Adrenal gland (tissue), 12 donors: ENCODE measurements around the gene OCEL1. TPM values are rescaled to one million over a fixed set of nuclear protein-coding genes. Genes with fewer than 3 reads are reported as not detected.
A peak's percentile ranks its signal among the peaks of the same experiment; 100 is the strongest.

ENCODE experiments used
- DNase-seq, 7 donors: peaks; one replicate each; pipeline ENCODE4 v3.0.0-alpha.2; 2019 to 2020
- H3K27ac ChIP-seq, 5 donors: fragments of 200-600 bp; sonication (generic) in 4 of 5; 1 replicate in 3 of 5; 2 replicates in 2 of 5; pipeline versions ENCODE4 v1.5.1 to v1.8.0; 2016 to 2020; ENCODE audit warnings: mild to moderate bottlenecking in 1 of 5
- H3K27me3 ChIP-seq: fragments of 200-600 bp; 2 replicates; pipeline ENCODE4 v1.8.0; 2021
- H3K36me3 ChIP-seq, 2 donors: fragments of 200-600 bp; replicated peaks in 1 of 2; 1 replicate in 1 of 2; 2 replicates in 1 of 2; pipeline versions ENCODE4 v1.5.1 to v1.8.0; 2018 to 2022
- H3K4me1 ChIP-seq, 2 donors: fragments of 200-600 bp; replicated peaks in 1 of 2; 1 replicate in 1 of 2; 2 replicates in 1 of 2; pipeline versions ENCODE4 v1.5.1 to v1.8.0; 2018 to 2021
- H3K4me3 ChIP-seq, 4 donors: fragments of 200-600 bp; sonication (generic) in 3 of 4; one replicate each; pipeline ENCODE4 v1.5.1; 2016 to 2018
- H3K9me3 ChIP-seq, 3 donors: fragments of 200-600 bp; sonication (generic) in 1 of 3; replicated peaks in 1 of 3; 1 replicate in 2 of 3; 2 replicates in 1 of 3; pipeline versions ENCODE4 v1.5.1 to v1.8.0; 2016 to 2021
- CTCF ChIP-seq, 6 experiments: fragments of 450-650 bp in 4 of 6; fragments of 200-600 bp in 2 of 6; sonication (generic) in 1 of 6; IDR thresholded peaks; 1 replicate in 5 of 6; 2 replicates in 1 of 6; pipeline versions ENCODE4 v1.5.1 to v1.8.0; 2016 to 2021; ENCODE audit warnings: antibody characterized with exemption in 6 of 6, mild to moderate bottlenecking in 2 of 6, moderate library complexity in 1 of 6
- POLR2A ChIP-seq, 2 donors: fragments of 450-650 bp; IDR thresholded peaks; one replicate each; pipeline ENCODE4 v1.6.1; 2017; ENCODE audit warnings: antibody characterized with exemption in 2 of 2, mild to moderate bottlenecking in 2 of 2, moderate library complexity in 1 of 2
- WGBS, 4 donors: extraction: QIAGEN DNeasy Blood & Tissue Kit in 2 of 4; methylation state at CpG; one replicate each; pipeline versions ENCODE4 v1.1.5 to v1.1.7; 2013 to 2017; 5-methylcytosine and 5-hydroxymethylcytosine counted together
- intact Hi-C, 2 donors: fragments of 100-400 bp; cut with DNase I; formaldehyde crosslinking; loops; one replicate each; pipeline versions ENCODE4 v1.14.1 to v1.15.0; 2022 to 2023
- polyA plus RNA-seq, 3 donors: library from polyadenylated mRNA; stranded (reverse); fragments of 200-250 nt in 2 of 3; fragments of 350-450 nt in 1 of 3; fragmentation: Illumina TruSeq in 1 of 3; extraction: RNeasy Lipid Tissue Mini Kit (QIAGEN cat#74804) in 1 of 3; gene quantifications; one replicate each; pipeline ENCODE4 v1.2.3, GENCODE V29; 2013 to 2014
- total RNA-seq, 9 donors: library from RNA; depleted of rRNA in 4 of 9; stranded (reverse); fragments of >200 nt in 4 of 9; fragments of 120-200 nt in 1 of 9; fragmentation: NEBNext Ultra II Directional in 1 of 9; extraction: Animal tissue kit (Norgen Biotek cat#: 25700) in 1 of 9; gene quantifications; one replicate each; pipeline versions ENCODE4 v1.1.0 to v1.2.4, GENCODE V29; 2013 to 2023
- donor health status: healthy with polysubstance abuse.
- donor health status: Bipolar disorder and iron deficiency.
- donor health status: DM: yes; HTN: yes; CAD: no.
- donor health status: DM: no; HTN: no; CAD: no.
- donor health status: DM: no; HTN: no; CAD: no.
- donor health status: DM: yes; HTN: yes; CAD: no.

Gene OCEL1
- total and polyA plus RNA-seq, 12 donors: 6.1 to 49.1 (median 30.3) TPM

- no peak for TF ChIP-seq CTCF (IDR thresholded peaks at IDR 0.05)
- no peak for TF ChIP-seq POLR2A (IDR thresholded peaks at IDR 0.05)
- H3K36me3 ChIP-seq: peaks cover 0 to 48% of the 10 kb centered on the region in 2 donors
- WGBS, 4 donors: 90 to 94% (median 93%) methylated on average over 15 to 58 of the region's 58 CpGs
- peaks cover 5 to 14% of the 10 kb centered on the region in 2 donors for H3K4me1 ChIP-seq
- no peaks in the 10 kb centered on the region for H3K9me3 ChIP-seq
- H3K4me3 ChIP-seq: no peak overlapping the region
- no peak for DNase-seq
- no peaks in the 10 kb centered on the region for H3K27me3 ChIP-seq
- no peak overlapping the region for H3K27ac ChIP-seq
- intact Hi-C loops: no loop called here
Measured at GRCh38 chr19:17211547-17212446, 14.2 kb upstream of the OCEL1 start.

GRCh38 chr19:17213334-17213733 lies 12.7 kb upstream of the OCEL1 start:
- Histone ChIP-seq H3K27ac (no peak overlapping the region), H3K9me3 (no peaks in the 10 kb centered on the region), H3K27me3 (no peaks in the 10 kb centered on the region), H3K36me3 (peaks cover 0 to 59% of the 10 kb centered on the region in 2 donors), H3K4me3 (no peak overlapping the region), H3K4me1 (peaks cover 5 to 14% of the 10 kb centered on the region in 2 donors)
- intact Hi-C loops: no loop called here
- 81 to 95% (median 90%) methylated on average over 3 to 5 of the region's 5 CpGs for whole genome bisulfite sequencing, 4 donors
- no peak for TF ChIP-seq CTCF (IDR thresholded peaks at IDR 0.05)
- TF ChIP-seq POLR2A (IDR thresholded peaks at IDR 0.05): no peak
- no peak for DNase-seq

- H3K36me3 ChIP-seq: peaks cover 0 to 51% of the 10 kb centered on the region in 2 donors
- TF ChIP-seq POLR2A (IDR thresholded peaks at IDR 0.05) (no peak), CTCF (IDR thresholded peaks at IDR 0.05) (no peak)
Measured at GRCh38 chr19:17214508-17215126, 11.4 kb upstream of the OCEL1 start.

More at GRCh38 chr19:17214508-17215126, 11.4 kb upstream of the OCEL1 start:
- Histone ChIP-seq H3K4me1 (peaks cover 5 to 14% of the 10 kb centered on the region in 2 donors), H3K9me3 (no peaks in the 10 kb centered on the region), H3K4me3 (peak overlapping the region in 2 of 4 donors; percentile 47 to 77), H3K27ac (peak overlapping the region; percentile 46 to 97 (median 79)), H3K27me3 (no peaks in the 10 kb centered on the region)
- DNase-seq: no peak
- intact Hi-C loops: no loop called here
- WGBS, 4 donors: 16 to 30% (median 29%) methylated on average over 15 to 16 of the region's 16 CpGs
